Activated CD8-positive, alpha-beta T cell treated with anti-CD3 and anti-CD28 coated beads for 36 hours (primary cell): Measurements from ENCODE around the gene SLC24A3. TPM values are rescaled to one million over a fixed set of nuclear protein-coding genes. Genes with fewer than 3 reads are reported as not detected.

ENCODE experiments used
- ATAC-seq: fragments of 200-7000 bp; cut with Tn5 transposase; one replicate; pipeline ENCODE4 v1.10.0; 2021; ENCODE audit warnings: mild to moderate bottlenecking, moderate library complexity
- CTCF ChIA-PET: fragments of 350-600 bp; sonication (Branson Sonifier 250); formaldehyde crosslinking; loops from one replicate; lab custom pipeline; 2021; ENCODE audit warnings: antibody characterized with exemption; lab: Charles Lee
- POLR2A ChIA-PET: fragments of 350-600 bp; sonication (Branson Sonifier 250); formaldehyde crosslinking; loops from one replicate; lab custom pipeline; 2021; ENCODE audit warnings: antibody characterized with exemption; lab: Charles Lee
- DNase-seq: peaks from one replicate; pipeline ENCODE4 v3.0.0-alpha.2; 2020
- H3K27ac Mint-ChIP-seq: one replicate; pipeline ENCODE4 v1.8.0; 2021; ENCODE audit warnings: mild to moderate bottlenecking, mixed read lengths
- H3K27me3 Mint-ChIP-seq: one replicate; pipeline ENCODE4 v1.8.0; 2021; ENCODE audit warnings: mixed read lengths
- H3K36me3 Mint-ChIP-seq: one replicate; pipeline ENCODE4 v1.8.0; 2021; ENCODE audit warnings: low read depth, mixed read lengths
- H3K4me1 Mint-ChIP-seq: one replicate; pipeline ENCODE4 v1.8.0; 2021; ENCODE audit warnings: low read depth, mixed read lengths
- H3K4me3 Mint-ChIP-seq: one replicate; pipeline ENCODE4 v1.8.0; 2021; ENCODE audit warnings: mild to moderate bottlenecking, moderate library complexity, mixed read lengths
- H3K9me3 Mint-ChIP-seq: one replicate; pipeline ENCODE4 v1.8.0; 2021; ENCODE audit warnings: mixed read lengths
- CTCF ChIP-seq: fragments of 200-600 bp; IDR thresholded peaks from one replicate; pipeline ENCODE4 v1.8.0; 2022; ENCODE audit warnings: antibody characterized with exemption, mild to moderate bottlenecking
- intact Hi-C: fragments of 100-400 bp; cut with micrococcal nuclease; formaldehyde crosslinking; loops from one replicate; pipeline ENCODE4 v1.10.0; 2022
- total RNA-seq, 2 experiments: library from RNA; stranded (reverse); gene quantifications; one replicate each; pipeline ENCODE4 v1.2.3, GENCODE V29; 2021

The SLC24A3 gene
- total RNA-seq, 2 experiments from 2014 or later: not detected

GRCh38 chr20:19605786-19606485, 393.5 kb downstream of the SLC24A3 start:
- DNase-seq (no peak), ATAC-seq (no peak)
- no peak for TF ChIP-seq CTCF
- H3K9me3 Mint-ChIP-seq: no peaks in the 10 kb centered on the region
- H3K27ac Mint-ChIP-seq: no peak overlapping the region
- intact Hi-C loops: no loop called here
- H3K36me3 Mint-ChIP-seq: no peaks in the 10 kb centered on the region
- POLR2A ChIA-PET: no interaction called here
- no peaks in the 10 kb centered on the region for H3K27me3 Mint-ChIP-seq
- H3K4me1 Mint-ChIP-seq: no peaks in the 10 kb centered on the region
- H3K4me3 Mint-ChIP-seq: no peak overlapping the region
- CTCF ChIA-PET: no interaction called here

GRCh38 chr20:19609642-19610223, 397.3 kb downstream of the SLC24A3 start:
- POLR2A ChIA-PET: no interaction called here
- no peaks in the 10 kb centered on the region for H3K36me3 Mint-ChIP-seq
- ATAC-seq (no peak), DNase-seq (no peak)
- H3K27me3 Mint-ChIP-seq: peaks cover 2% of the 10 kb centered on the region
- no peak overlapping the region for H3K27ac Mint-ChIP-seq
- no peaks in the 10 kb centered on the region for H3K4me1 Mint-ChIP-seq
- intact Hi-C loops: no loop called here
- no peak for TF ChIP-seq CTCF
- CTCF ChIA-PET: no interaction called here
- no peaks in the 10 kb centered on the region for H3K9me3 Mint-ChIP-seq
- no peak overlapping the region for H3K4me3 Mint-ChIP-seq

- no peaks in the 10 kb centered on the region for H3K4me1 Mint-ChIP-seq
- DNase-seq (no peak), ATAC-seq (no peak)
- ChIA-PET CTCF (no interaction called here), POLR2A (no interaction called here)
- no peak overlapping the region for H3K4me3 Mint-ChIP-seq
- intact Hi-C loops: no loop called here
- H3K9me3 Mint-ChIP-seq: no peaks in the 10 kb centered on the region
- H3K27me3 Mint-ChIP-seq: peaks cover 2% of the 10 kb centered on the region
- H3K36me3 Mint-ChIP-seq: no peaks in the 10 kb centered on the region
- no peak for TF ChIP-seq CTCF
- H3K27ac Mint-ChIP-seq: no peak overlapping the region
Measured at GRCh38 chr20:19615629-19616028, 403.2 kb downstream of the SLC24A3 start.

GRCh38 chr20:19616081-19616480, 403.6 kb downstream of the SLC24A3 start:
- Mint-ChIP-seq H3K27me3 (peaks cover 2% of the 10 kb centered on the region), H3K9me3 (no peaks in the 10 kb centered on the region), H3K4me3 (no peak overlapping the region), H3K4me1 (no peaks in the 10 kb centered on the region), H3K27ac (no peak overlapping the region), H3K36me3 (no peaks in the 10 kb centered on the region)
- POLR2A ChIA-PET: no interaction called here
- DNase-seq (no peak), ATAC-seq (no peak)
- CTCF ChIA-PET: no interaction called here
- TF ChIP-seq CTCF: no peak
- intact Hi-C loops: no loop called here

GRCh38 chr20:19616620-19617019, 404.2 kb downstream of the SLC24A3 start:
- no peak for TF ChIP-seq CTCF
- Mint-ChIP-seq H3K27me3 (peaks cover 2% of the 10 kb centered on the region), H3K4me3 (no peak overlapping the region), H3K36me3 (no peaks in the 10 kb centered on the region), H3K9me3 (no peaks in the 10 kb centered on the region), H3K27ac (no peak overlapping the region), H3K4me1 (no peaks in the 10 kb centered on the region)
- ChIA-PET POLR2A (no interaction called here), CTCF (interaction anchor here (2.5 kb wide), 1 partner anchor 13 kb away, joined by 10 read pairs; no protein-coding TSS in a partner anchor)
- no peak for DNase-seq
- intact Hi-C loops: no loop called here
- ATAC-seq: no peak
